Measurements from ENCODE around the gene CDK3. TPM values are rescaled to one million over a fixed set of nuclear protein-coding genes. Genes with fewer than 3 reads are reported as not detected.

Gene CDK3
- total RNA-seq, 4 donors from 2014 or later: 5.0 to 8.0 (median 5.8) TPM

DNA sequence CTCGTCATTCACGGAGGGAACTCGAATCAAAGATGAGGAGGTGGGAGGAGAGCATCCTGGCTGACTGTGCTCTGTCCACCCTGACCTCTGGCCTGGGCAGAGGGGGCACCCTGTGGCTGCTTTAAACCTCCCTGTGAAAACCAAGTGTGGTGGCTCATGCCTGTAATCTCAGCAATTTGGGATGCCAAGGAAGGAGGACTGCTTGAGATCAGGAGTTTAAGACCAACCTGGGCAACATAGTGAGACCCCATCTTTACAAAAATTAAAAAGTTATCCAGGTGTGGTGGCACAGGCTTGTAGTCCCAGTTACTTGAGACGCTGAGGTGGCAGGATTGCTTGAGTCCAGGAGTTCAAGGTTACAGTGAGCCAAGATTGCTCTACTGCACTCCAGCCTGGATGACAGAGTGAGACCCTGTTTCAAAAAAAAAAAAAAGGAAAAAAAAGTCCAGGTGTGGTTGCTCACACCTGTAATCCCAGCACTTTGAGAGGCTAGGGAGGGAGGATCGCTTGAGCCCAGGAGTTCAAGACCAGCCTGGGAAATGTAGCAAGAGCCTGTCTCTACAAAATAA lies 5.8 kb upstream of the CDK3 start:
- DNase-seq (ENCODE audit: low spot score) (no peak), ATAC-seq (ENCODE audit: low FRiP score) (no peak)
- TF ChIP-seq, protein P1, sequence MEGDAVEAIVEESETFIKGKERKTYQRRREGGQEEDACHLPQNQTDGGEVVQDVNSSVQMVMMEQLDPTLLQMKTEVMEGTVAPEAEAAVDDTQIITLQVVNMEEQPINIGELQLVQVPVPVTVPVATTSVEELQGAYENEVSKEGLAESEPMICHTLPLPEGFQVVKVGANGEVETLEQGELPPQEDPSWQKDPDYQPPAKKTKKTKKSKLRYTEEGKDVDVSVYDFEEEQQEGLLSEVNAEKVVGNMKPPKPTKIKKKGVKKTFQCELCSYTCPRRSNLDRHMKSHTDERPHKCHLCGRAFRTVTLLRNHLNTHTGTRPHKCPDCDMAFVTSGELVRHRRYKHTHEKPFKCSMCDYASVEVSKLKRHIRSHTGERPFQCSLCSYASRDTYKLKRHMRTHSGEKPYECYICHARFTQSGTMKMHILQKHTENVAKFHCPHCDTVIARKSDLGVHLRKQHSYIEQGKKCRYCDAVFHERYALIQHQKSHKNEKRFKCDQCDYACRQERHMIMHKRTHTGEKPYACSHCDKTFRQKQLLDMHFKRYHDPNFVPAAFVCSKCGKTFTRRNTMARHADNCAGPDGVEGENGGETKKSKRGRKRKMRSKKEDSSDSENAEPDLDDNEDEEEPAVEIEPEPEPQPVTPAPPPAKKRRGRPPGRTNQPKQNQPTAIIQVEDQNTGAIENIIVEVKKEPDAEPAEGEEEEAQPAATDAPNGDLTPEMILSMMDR (IDR thresholded peaks at IDR 0.05): no peak

DNA sequence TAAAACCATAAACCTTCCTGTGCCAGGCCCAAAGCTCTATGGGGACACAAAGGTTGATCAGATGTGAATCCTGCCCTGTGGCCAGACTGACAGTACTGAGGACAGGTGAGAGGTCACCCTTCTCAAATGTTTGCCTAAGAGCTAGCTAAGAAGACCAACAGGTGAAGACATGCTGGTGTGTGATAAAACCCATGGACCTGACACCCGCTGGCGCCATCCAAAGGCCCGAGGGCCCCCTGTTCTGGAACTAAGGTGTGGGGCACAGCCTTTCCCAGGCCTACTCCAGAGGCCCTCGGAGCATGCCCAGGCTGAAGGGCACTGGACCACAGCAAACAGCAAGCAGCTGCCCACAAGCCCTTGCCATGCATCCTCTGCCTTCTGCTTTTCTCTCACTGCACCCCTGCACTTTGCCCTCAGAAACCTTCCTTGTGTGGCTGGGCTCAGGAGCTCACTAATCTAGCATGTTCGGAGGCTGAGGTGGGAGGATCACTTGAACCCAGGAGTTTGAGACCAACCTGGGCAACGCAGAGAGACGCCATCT lies 5.2 kb upstream of the CDK3 start:
- DNase-seq (ENCODE audit: low spot score) (no peak), ATAC-seq (ENCODE audit: low FRiP score) (no peak)
- TF ChIP-seq, protein P1 (IDR thresholded peaks at IDR 0.05): no peak

DNA sequence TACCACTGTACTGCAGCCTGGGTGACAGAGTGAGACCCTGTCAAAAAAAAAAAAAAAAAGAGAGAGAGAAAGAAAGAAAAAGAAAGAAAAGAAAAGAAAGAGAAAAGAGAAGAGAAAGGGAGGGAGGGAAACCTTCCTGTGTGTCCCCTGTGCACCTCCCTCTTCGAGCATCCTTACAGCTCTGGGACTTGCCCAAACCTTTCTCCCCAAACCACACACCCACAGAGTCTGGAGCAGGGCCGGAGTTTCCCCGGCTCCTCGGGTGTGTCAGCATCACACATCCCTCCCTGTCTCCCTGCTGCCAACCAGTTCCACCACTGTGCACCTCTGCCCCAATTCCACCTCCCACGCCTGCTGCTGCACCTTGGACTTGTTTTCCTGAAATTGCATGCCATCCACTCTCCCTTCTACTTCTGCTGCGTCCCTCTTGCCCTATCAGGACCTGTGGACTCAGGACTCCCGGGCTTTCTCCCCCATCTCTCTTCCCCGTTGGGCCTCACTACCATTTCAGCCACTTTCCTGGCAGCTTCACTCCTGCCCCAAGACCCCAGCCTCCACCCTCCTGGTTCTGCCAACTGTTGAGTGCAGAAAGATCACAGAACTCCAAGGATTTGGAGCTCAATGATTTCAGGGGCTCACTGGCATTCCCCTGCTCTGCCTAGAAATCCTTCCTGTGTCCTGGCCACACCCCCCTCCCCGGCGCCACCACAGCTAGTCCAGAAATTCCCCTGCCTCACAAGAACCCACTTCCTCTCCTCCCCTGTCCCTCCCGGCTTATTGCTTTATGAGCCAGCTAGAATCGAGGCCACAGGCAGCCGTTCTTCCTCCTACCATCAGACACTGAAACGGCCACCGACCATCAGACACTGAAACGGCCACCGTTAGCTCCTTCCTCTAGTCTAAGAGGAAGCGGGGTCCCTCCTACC lies 3.7 kb upstream of the CDK3 start:
- ATAC-seq (ENCODE audit: low FRiP score) (peak; percentile 74), DNase-seq (ENCODE audit: low spot score) (no peak)
- TF ChIP-seq, protein P1 (IDR thresholded peaks at IDR 0.05): no peak

DNA sequence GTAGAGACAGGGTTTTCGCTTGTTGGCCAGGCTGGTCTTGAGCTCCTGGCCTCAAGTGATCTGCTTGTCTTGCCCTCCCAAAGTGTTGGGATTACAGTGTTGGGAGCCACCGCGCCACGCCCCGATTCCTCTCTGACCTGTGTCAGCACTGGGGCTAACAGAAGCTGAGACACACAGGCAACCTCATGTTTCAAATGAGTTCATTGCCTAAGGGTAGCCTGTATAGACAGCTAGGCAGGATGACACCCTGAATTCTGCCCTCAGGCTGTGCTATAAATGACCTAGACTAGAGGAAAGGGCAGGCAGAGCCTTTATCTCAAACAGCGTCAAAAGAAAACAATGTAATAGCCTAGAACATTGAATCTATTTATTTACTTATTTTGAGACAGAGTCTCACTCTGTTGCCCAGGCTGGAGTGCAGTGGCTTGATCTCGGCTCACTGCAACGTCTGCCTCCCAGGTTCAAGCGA lies 2.3 kb upstream of the CDK3 start:
- DNase-seq (ENCODE audit: low spot score): no peak
- no peak for ATAC-seq (ENCODE audit: low FRiP score)
- TF ChIP-seq, protein P1 (IDR thresholded peaks at IDR 0.05): no peak

DNA sequence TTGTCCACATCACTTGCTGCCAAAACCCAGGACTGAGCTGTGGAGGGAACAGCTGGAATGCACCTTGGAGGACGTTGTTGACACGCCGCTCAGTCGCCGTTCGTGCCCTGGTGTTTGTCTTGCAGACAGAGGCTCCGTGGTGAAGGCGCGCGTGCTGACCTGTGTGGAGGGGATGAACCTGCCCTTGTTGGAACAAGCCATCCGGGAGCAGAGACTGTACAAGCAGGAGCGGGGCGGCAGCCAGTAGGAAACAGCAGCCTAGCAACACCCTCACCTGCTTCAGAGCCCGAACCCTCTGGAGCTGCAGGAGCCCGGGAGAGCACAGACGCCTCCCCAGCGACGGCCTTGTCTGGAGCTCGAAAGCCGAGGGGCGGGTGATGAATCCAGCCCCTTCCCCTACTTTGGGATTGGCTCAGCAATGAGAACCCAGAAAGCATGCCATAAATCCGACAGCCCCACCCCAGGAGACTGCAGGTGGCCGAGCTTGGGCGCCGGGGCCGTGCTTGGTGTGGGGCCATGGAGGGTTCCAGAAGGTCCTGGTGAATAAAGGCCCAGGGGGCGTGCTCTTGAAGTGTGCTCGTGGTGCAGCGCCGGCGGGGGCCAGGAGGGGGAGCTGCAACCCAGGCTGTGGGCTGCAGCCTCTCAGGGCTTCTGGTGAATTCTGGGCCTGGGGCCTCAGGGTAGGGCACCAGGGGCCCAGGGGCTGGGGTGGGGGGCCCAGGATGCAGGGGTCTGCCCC lies 470 bp upstream of the CDK3 start:
- no peak for ATAC-seq (ENCODE audit: low FRiP score)
- TF ChIP-seq, protein P1 (IDR thresholded peaks at IDR 0.05): no peak

DNA sequence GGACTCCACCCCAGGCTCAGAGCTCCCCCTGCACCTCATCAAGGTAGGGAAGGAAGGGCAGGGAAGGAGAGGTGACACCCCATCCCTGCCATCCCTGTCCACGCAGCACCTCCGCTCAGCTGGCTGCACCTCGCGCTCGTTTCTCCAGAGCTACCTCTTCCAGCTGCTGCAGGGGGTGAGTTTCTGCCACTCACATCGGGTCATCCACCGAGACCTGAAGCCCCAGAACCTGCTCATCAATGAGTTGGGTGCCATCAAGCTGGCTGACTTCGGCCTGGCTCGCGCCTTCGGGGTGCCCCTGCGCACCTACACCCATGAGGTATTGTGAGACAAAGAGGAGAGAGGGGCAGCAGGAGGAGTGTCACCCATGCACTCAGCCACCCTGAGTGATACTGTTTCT lies 1.4 kb downstream of the CDK3 start:
- ATAC-seq (ENCODE audit: low FRiP score) (no peak), DNase-seq (ENCODE audit: low spot score) (no peak)
- TF ChIP-seq, protein P1 (IDR thresholded peaks at IDR 0.05): no peak

More for the DNA sequence above, 470 bp upstream of the CDK3 start:
- DNase-seq (ENCODE audit: low spot score): peak; percentile 39

All from omental fat pad (tissue), 4 donors.